Measurements from ENCODE around the gene KATNAL1.
"Not testable (repeated sequence)": the region's sequence is repeated elsewhere in the genome, so short reads cannot be mapped to it uniquely, and the experiment has no call there.

The KATNAL1 gene

DNA sequence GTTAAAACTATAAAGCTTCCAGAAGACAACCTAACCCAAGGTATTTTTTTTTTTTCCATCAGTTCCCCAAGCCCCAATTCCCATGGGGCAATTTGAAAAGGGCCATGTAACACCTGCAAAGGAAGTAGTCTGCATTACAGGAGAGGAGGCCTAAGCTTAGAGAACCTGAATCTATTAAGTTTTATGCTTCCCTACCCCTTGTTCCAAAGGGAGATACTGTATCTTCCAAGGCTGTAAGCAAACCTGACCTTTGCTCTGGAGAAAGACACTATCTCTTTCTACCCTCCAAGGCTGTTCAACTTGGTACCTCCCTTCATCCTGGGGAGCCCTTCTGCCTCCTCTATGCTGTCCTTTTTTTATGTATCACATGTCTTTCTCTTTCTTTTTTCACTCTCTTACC is 15.0 kb downstream of the KATNAL1 start:
- no peak for DNase-seq (ENCODE audit: low spot score)

DNA sequence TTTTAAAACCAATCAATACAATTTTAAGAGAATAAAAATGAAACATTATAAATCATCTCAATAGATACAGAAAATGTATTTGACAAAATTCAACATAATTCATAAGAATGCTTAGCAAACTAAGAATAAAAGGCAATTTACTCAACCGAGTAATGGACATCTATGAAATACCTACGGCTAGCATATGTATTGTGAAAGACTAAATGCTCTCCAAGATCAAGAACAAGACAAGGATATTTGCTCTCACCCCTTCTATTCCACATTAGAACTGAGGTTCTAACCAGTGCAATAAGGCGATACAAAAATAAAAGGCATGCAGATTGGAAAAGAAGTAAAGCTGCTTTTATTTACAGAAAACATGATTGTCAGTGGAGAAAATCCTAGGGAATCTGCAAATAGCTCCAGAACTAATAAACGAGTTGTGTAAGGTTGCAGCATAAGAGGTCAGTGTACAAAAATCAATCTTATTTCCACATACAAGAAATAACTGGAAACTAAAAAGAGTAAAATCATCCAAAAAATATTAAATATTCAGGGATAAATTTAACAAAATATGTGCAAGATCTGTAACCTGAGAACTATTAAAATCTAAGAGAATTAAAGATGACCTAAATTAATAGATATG is 16.4 kb downstream of the KATNAL1 start:
- no peak for DNase-seq (ENCODE audit: low spot score)

DNA sequence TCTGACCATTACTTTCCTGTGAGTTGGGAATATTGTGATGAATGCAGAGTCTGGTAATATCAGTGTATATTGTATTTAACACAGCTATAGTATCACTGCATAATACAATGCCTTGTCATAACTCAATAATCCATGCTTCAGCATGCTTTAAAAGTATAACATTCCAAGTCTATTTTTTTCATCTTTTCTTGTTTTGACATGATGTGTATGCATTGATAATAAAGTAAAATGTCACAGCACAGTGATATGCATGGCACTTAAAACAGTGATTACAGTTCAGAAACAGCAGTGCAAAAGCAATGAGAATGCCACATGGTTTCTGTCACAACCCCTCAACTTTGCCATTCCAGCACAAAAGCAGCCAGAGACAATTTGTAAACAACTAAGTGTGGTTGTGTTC is 17.8 kb downstream of the KATNAL1 start:
- no peak for DNase-seq (ENCODE audit: low spot score)

DNA sequence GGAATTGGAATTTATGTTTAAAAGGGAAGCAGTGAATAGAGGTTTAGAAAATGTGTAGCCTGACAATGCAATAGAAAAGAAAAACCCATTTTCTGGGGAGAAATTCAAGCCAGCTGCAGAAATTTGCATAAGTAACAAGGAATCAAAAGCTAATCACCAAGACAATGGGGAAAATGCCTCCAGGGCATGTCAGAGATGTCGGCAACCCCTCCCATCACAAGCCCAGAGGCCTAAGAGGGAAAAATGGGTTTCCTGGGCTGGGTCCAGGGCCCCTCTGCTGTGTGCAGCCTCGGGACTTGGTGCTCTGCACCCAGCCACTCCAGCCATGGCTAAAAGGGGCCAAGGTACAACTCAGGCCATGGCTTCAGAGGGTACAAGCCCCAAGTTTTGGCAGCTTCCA is 21.3 kb downstream of the KATNAL1 start:
- not testable (repeated sequence) for DNase-seq (ENCODE audit: low spot score)

DNA sequence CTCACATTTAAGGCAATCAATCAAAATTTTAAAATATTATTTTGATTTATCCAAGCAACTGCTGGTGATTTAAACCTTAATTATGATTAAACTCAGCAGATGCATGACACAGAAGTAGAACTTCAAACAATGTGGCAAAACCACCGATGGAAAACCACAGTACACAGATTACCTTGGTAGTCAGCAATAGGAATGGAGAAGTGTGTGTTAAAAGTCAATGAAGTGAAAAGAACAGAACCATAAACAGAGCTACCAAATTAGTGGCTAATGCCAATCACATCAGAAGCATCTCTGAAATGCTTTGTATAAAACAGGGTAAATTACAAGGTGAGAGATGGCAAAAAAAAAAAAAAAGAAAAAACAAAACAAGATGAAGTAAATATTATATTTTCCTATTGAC is 31.2 kb downstream of the KATNAL1 start:
- no peak for DNase-seq (ENCODE audit: low spot score)

DNA sequence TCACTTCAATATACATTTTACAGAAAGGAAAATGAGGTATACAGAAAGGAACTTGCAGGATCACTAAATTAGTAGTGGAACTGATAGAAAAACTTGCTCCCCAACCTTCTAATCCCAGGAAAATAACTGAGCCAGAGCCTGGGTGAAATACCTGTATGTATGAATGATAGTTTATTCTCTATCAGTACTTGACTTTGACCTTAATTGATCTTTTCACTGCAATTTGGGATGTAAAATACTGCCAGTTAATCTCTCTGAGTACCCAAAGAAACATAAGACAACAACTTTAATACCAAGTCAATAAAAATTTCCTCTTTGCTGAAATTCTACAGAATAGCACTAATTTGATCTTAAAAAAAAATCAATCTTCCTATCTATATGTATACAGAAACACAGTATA is 33.3 kb downstream of the KATNAL1 start:
- DNase-seq (ENCODE audit: low spot score) = no peak

DNA sequence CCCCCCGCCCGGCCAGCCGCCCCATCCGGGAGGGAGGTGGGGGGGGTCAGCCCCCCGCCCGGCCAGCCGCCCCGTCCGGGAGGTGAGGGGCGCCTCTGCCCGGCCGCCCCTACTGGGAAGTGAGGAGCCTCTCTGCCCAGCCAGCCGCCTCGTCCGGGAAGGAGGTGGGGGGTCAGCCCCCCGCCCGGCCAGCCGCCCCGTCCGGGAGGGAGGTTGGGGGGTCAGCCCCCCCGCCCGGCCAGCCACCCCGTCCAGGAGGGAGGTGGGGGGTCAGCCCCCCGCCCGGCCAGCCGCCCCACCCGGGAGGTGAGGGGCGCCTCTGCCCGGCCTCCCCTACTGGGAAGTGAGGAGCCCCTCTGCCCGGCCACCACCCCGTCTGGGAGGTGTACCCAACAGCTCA is 37.3 kb downstream of the KATNAL1 start:
- not testable (repeated sequence) for DNase-seq (ENCODE audit: low spot score)

DNA sequence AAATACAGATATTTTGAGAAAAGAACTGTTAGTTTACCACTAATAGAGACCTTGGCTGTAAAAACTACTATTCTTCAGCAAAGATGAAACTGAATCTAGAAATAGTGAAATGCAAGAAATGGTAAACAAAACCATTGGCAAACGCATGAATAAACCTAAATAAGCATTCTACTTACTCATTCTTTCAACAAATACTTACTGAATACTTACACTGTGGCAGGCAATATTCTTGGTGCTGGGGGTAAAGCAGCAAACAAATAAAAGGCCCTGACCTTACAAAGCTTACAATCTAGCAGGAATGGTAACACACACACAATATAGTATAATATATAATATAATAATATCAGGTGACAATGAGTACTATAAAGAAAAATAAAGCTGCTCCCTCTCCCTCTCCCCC is 38.7 kb downstream of the KATNAL1 start:
- DNase-seq (ENCODE audit: low spot score) = no peak

DNA sequence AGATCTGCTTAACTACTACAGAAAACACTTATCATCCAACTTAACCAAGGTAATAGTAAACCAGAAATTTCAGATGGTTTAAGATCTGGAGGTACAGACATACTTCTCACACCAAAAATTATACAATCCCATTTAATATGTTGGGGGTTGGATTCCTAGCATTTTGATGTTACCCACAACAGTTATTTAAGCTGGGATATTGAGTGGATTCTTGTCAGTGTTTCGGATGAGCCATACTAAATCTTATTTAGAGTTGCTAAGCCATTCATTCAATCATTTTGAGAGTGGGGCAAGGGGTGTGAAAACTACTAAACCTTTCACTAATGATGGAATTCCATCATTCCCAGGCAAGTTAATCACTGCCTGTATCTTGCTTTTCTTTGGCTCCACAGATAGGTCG is 40.6 kb downstream of the KATNAL1 start:
- no peak for DNase-seq (ENCODE audit: low spot score)

DNA sequence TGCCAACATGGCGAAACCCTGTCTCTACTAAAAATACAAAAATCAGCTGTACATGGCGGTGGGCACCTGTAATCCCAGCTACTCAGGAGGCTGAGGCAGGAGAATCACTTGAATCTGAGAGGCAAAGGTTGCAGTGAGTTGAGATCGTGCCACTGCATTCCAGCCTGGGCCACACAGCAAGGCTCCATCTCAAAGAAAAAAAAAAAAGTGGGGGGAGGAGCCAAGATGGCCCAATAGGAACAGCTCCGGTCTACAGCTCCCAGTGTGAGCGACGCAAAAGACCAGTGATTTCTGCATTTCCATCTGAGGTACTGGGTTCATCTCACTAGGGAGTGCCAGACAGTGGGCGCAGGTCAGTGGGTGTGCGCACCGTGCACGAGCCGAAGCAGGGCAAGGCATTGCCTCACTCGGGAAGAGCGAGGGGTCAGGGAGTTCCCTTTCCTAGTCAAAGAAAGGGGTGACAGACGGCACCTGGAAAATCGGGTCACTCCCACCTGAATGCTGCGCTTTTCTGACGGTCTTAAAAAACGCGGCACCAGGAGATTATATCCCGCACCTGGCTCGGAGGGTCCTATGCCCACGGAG is 48.1 kb downstream of the KATNAL1 start:
- DNase-seq (ENCODE audit: low spot score) = not testable (repeated sequence)

DNA sequence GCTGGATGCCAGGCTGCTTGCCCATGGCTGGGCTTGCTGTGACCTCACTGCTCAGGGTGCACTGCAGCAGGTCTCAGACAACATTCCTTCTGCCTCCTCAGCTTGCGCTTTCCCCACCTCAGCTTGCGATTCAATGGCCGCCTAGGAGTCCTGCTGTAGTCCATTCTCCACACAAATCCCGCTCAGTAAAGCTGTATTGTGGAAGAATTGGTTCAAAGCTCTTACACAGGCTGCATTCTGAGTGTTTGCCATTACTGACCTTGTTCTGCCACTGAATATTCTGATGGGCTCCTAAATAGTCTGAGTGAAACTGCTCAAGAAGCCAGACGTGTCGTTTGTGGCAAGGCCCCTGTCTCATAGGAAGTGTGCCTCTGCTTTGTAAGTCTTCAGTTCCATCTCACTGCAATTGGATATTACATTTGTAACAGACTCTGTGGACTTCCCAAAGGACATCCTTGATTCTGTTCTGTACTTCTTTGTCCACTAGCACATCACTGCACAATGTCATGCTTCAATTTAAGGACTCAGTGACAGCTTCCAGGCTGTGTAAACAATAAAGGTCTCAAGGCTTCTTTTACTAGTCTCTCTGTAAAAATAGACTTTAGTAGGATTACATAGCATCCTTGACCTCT is 49.8 kb downstream of the KATNAL1 start:
- DNase-seq (ENCODE audit: low spot score) = peak; percentile 11

DNA sequence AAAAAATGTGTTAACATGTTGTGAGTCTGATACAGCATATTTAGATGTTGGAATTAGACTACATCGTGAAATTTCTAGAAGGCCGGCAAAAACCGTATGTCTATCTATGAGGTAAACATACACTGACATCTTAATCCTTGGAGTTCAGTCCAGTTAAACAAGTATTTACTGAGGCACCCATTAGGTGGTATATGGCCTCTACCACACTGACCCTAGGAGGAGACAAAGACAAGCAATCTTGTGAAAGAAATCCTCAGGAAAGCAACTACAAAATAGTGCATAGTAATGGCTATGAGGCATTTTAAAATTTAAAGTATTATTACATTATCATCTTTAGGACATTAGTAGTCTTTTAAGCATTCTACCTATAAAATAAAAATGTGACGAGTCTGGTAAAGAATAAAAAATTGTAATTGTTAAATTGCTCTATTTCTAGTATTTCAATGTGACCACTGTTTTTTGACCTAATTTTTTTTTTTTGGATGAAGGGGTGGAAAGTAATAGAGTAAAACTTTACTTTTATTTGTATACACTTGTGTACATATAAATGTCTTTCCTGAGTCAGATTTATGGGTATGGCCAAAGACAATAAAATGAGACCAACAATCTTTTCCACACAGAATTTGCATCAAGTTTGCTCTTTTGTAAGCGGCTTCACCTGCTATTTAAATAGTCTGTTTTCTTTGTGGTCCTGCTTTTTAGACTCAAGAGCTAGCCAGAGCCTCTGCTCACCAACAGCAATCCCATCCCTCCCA is 50.5 kb downstream of the KATNAL1 start:
- DNase-seq (ENCODE audit: low spot score) = no peak

DNA sequence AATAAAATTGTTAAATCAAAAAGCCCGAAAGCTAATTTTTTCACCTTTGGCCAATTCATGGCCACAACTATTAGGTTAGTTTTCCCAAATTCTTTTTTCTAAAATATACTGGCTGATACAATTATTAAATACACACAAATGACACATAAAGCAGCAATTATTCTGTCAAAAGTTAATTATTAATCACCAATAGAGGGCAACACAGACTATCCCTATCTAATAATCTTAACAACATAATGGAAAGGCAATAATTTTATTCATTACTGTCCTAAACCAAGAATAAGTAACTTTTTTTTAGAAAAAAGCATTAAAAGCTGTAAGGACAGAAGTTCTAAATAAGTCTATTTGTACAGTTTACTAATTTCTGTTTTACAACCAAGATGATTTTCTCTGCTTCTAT is 51.7 kb downstream of the KATNAL1 start:
- DNase-seq (ENCODE audit: low spot score) = no peak

DNA sequence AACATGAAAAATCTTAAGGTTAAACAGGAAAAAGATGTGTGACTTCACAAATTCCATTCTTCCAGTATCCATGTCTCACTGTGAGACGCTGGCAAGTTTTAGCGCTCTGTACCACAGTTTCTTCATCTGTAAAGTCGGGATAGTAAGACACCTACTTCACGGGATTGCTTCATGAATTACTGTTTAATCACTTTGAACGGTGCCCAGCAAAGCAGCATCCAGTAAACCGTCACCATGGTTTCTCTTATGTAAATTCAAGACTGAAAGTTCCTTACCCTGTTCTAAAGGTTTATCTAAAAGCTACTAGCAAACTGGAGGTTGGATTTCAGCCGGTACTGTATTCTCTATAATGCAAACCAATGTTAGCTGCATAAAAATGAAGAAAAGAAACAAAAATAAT is 53.5 kb downstream of the KATNAL1 start:
- no peak for DNase-seq (ENCODE audit: low spot score)

DNA sequence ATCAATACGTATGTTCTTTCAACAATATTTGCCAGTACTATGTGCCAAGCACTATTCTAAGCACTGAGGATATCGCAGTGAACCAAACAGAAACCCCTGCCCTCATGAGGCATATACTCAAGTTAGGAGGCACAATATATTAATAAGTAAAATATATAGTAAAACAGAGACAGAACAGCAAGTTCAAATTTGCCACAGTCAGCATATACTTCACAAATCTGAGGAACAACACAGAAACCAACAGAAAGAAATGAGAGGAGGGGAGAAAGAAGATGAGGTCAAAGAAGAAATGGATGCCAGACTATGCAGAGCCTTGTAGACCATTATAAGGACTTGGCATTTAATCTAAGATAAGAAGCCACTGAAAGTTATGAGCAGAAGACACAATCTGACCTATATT is 59.9 kb downstream of the KATNAL1 start:
- DNase-seq (ENCODE audit: low spot score) = no peak

DNA sequence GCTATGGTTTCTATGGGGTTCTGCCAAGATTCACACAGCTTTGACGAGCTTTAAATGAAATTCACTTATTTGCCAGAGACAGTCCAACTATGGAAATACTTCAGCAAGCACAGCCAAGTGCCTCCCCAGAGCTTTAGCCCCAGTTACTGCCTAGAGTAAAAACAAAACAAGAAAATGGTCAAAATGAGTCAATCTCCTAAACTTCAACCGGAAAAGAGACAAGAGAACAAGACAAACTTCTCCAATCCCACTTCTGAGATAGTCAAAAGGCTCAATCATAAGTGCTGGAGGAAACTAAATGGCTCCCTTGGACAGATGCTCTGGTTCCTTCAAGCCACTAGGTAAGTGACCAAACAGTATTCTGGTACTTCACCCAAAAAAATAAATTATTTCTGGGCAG is 65.8 kb downstream of the KATNAL1 start:
- no peak for DNase-seq (ENCODE audit: low spot score)

DNA sequence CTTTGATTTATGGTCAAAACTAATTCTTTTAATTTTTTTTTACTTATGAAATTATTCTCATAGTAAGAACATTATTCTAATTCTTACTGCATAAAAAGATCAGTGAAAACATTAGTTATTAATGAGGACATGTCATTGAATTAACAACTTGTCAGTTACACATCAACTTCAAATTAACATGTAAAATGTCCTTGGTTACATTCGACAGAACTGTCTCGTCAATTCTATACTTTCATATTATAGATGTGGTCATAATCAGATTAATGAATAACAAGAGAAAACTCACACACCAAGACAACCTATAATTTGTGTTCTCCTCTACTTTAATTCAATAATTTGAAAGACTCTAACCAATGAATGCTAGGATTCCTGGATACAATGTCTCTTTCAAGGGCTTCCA is 66.7 kb downstream of the KATNAL1 start:
- DNase-seq (ENCODE audit: low spot score) = no peak

DNA sequence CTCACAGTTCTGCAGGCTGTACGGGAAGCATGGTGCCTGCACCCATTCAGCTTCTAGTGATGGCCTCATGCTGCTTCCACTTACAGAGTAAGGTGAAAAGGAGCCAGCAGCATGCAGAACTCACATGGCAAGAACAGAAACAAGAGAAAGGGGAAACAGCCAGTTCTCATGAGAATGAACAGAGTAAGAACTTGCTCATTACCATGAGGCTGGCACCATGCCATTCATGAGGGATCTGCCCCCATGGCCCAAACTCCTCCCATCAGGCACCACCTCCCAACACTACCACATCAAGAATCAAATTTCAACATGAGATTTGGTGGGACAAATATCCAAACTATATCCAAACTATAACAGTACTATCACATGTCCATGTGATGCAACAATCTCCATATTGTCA is 72.1 kb downstream of the KATNAL1 start:
- DNase-seq (ENCODE audit: low spot score) = no peak

DNA sequence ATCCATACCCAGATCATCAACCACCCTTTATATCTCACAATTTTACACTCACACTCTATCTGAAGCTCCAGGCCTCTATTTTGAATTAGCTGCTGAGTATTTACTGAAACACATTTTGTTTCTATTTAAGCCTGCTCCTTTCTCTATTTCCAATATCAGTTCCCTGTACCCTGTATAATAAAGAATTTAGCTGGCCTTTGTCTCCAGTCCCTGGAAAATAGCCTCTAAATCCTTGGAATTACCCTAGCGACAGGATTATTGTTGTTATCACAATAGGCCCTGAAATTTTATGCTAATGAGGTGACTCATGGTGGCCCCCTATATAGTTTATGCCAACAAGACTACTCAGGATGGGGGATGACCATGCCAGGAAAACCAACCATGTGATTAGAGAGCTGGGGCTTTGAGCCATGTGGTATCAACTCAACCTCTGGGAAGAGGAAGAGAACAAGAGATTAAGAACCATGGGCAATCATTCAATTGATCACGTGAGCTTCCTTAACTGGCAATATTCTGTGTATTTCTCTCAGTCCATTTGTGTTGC is 72.7 kb downstream of the KATNAL1 start:
- DNase-seq (ENCODE audit: low spot score) = no peak

DNA sequence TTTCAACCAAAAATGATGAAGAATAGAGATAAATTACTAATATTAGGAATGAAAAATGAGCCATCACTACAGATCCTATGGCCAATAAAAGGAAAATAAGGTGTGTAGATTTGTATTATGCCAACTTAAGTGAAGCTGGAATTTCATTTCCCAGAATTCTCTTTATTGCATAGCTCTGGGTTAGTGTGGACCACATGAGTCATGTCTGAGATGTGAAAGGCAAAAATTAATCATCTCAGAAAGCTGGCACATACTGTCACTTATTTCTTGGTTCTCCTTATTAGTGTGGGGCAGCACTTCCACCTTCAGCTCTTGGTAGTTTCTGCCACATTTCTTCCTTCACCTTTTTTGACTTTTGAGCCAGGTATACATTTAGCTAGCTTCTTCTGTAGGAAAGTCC is 82.6 kb downstream of the KATNAL1 start:
- DNase-seq (ENCODE audit: low spot score) = no peak

DNA sequence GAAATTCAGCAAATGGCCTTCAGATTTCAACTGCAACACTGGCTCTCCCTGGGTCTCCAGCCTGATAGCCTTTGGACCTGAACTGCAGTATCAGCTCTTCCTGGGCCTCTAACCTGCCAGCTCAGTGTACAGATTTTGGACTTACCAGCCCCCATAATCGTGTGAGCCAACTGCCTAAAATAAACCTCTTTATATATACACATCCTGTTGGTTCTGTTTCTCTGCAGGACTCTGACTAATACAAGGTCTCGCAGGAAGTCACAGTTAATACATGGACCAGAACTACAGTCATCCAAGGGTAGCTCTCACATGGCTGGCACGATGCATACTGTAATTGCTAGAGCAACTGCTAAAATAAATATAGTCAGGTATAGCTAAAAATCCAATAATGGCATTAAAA is 85.1 kb downstream of the KATNAL1 start:
- DNase-seq (ENCODE audit: low spot score) = peak; percentile 3

DNA sequence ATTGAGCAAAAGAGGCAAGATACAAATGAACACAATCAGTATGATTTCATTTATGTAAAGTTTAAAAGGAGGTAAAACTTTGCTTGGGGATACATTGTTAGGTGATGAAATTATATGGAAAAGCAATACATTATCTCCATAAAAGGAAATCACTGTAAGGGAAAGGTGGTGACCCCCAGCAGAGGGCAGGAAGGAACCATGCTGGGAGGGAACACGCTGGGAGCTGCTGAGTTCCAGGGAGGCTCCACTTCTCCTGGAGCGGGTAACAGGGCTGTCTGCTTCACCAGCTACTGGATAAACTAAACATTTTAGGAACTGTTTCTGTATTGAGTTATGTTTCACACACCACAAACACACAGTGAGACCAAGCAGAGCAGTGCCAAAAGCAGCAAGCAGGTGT is 91.2 kb downstream of the KATNAL1 start:
- DNase-seq (ENCODE audit: low spot score) = no peak

DNA sequence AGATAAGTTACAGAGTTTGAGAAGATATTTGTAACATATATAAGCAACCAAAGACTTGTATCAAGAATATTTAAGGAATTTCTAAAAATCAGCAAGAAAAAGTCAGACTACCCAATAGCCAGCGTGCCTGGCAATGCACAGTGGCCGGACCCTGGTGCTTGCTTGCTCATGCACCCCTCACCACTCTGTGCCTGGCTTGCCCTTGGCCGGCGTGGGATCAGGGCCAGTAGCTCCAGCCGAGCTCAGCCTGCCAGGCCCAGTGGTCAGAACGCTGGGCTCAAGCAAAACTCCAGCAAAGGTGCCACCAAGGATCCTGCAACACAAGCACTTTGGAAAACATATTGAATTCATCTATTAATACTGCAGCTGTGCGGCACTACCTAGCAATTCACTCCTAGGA is 95.1 kb downstream of the KATNAL1 start:
- DNase-seq (ENCODE audit: low spot score) = no peak
